GM23248 (cell line): Measurements from ENCODE around the gene MAPK8. TPM values are rescaled to one million over a fixed set of nuclear protein-coding genes. Genes with fewer than 3 reads are reported as not detected.

Source experiments
- DNase-seq: peaks from one replicate; pipeline ENCODE4 v3.0.0-alpha.2; 2015
- H2AFZ ChIP-seq: fragments of 200-600 bp; sonication (generic); 2 replicates; pipeline ENCODE4 v1.6.1; 2016; ENCODE audit warnings: antibody characterized with exemption
- H3F3A ChIP-seq: fragments of 200-600 bp; sonication (generic); 2 replicates; pipeline ENCODE4 v1.6.1; 2016; ENCODE audit warnings: mild to moderate bottlenecking, antibody characterized with exemption, mixed run types; ENCODE audit not compliant: insufficient read depth
- H3K27ac ChIP-seq: fragments of 200-600 bp; sonication (generic); 2 replicates; pipeline ENCODE4 v1.5.1; 2016; ENCODE audit warnings: mild to moderate bottlenecking
- H3K27me3 ChIP-seq: fragments of 200-600 bp; sonication (generic); replicated peaks from 2 replicates; pipeline ENCODE4 v1.6.1; 2016; ENCODE audit warnings: mild to moderate bottlenecking; ENCODE audit not compliant: insufficient read depth
- H3K36me3 ChIP-seq: fragments of 200-600 bp; sonication (generic); 2 replicates; pipeline ENCODE4 v1.6.1; 2016; ENCODE audit warnings: low read depth, mild to moderate bottlenecking
- H3K4me1 ChIP-seq: fragments of 200-600 bp; sonication (generic); 2 replicates; pipeline ENCODE4 v1.6.1; 2016; ENCODE audit warnings: mild to moderate bottlenecking; ENCODE audit not compliant: insufficient read depth
- H3K4me2 ChIP-seq: fragments of 200-600 bp; sonication (generic); one replicate; pipeline ENCODE4 v1.6.1; 2016; ENCODE audit warnings: mild to moderate bottlenecking; ENCODE audit not compliant: unreplicated experiment
- H3K4me3 ChIP-seq: fragments of 200-600 bp; sonication (generic); 2 replicates; pipeline ENCODE4 v1.5.1; 2016; ENCODE audit warnings: mild to moderate bottlenecking
- H3K79me2 ChIP-seq: fragments of 200-600 bp; sonication (generic); 2 replicates; pipeline ENCODE4 v1.6.1; 2016; ENCODE audit warnings: mild to moderate bottlenecking; ENCODE audit not compliant: insufficient read depth
- H3K9ac ChIP-seq: fragments of 200-600 bp; sonication (generic); 2 replicates; pipeline ENCODE4 v1.6.1; 2016; ENCODE audit warnings: mild to moderate bottlenecking
- H3K9me2 ChIP-seq: fragments of 200-600 bp; sonication (generic); 2 replicates; pipeline ENCODE4 v1.6.1; 2016; ENCODE audit warnings: mixed run types, mild to moderate bottlenecking, moderate library complexity; ENCODE audit not compliant: insufficient read depth
- H3K9me3 ChIP-seq: fragments of 200-600 bp; sonication (generic); one replicate; pipeline ENCODE4 v1.6.1; 2017; ENCODE audit warnings: low read depth
- H4K20me1 ChIP-seq: fragments of 200-600 bp; sonication (generic); 2 replicates; pipeline ENCODE4 v1.6.0; 2016; ENCODE audit not compliant: insufficient read depth
- EZH2 ChIP-seq: fragments of 200-600 bp; sonication (generic); IDR thresholded peaks from 2 replicates; pipeline ENCODE4 v1.6.1; 2018; ENCODE audit warnings: antibody characterized with exemption, mild to moderate bottlenecking; ENCODE audit not compliant: insufficient read depth, poor library complexity, severe bottlenecking
- EZH2phosphoT487 ChIP-seq: fragments of 200-600 bp; sonication (generic); IDR thresholded peaks from 2 replicates; pipeline ENCODE4 v1.6.1; 2018; ENCODE audit warnings: antibody characterized with exemption, moderate library complexity, mild to moderate bottlenecking, low read depth; ENCODE audit not compliant: insufficient read depth
- WGBS, 2 experiments: methylation state at CpG; one replicate each; pipeline ENCODE4 v1.1.6; 2015 to 2017; ENCODE audit warnings: low lambda C conversion rate in 2 of 2, low coverage in 1 of 2; ENCODE audit errors: missing lambda C conversion rate in 2 of 2; 5-methylcytosine and 5-hydroxymethylcytosine counted together
- in situ Hi-C: fragments of 300-500 bp; cut with MboI; formaldehyde crosslinking; loops from 2 replicates; pipeline ENCODE4 v1.15.0; 2020
- polyA plus RNA-seq: library from polyadenylated mRNA; unstranded; fragments of >200 nt; fragmentation: Nextera tagmentation; extraction: Ambion mirVana; gene quantifications from 2 replicates; pipeline ENCODE4 v1.2.1, GENCODE V29; 2016
- total RNA-seq: library from RNA; depleted of rRNA; stranded (reverse); fragments of >200 nt; shearing (Covaris generic); gene quantifications from 2 replicates; pipeline ENCODE4 v1.2.3, GENCODE V29; 2014

MAPK8 gene
- total and polyA plus RNA-seq, 2 experiments from 2014 or later, result 44.4 to 78.7 TPM

- no peaks in the 10 kb centered on the region for H3K9me2 ChIP-seq
- H3K27ac ChIP-seq, result no peak overlapping the region
- peaks cover 64% of the 10 kb centered on the region for H3K79me2 ChIP-seq
- no peaks in the 10 kb centered on the region for H3K27me3 ChIP-seq
- H3K36me3 ChIP-seq, result no peaks in the 10 kb centered on the region
- in situ Hi-C loops, result no loop called here
- no peaks in the 10 kb centered on the region for H3F3A ChIP-seq
- peaks cover 9% of the 10 kb centered on the region for H3K4me1 ChIP-seq
- no peak for DNase-seq
- no peak overlapping the region for H3K9ac ChIP-seq
- WGBS, 2 experiments, result 77 to 88% methylated on average over 4 of the region's 4 CpGs
- TF ChIP-seq EZH2phosphoT487 (no peak), EZH2 (no peak)
- H4K20me1 ChIP-seq, result peaks cover 6% of the 10 kb centered on the region; the same call in 1 of the 2 replicates
- H2AFZ ChIP-seq, result no peak overlapping the region
- no peak overlapping the region for H3K4me3 ChIP-seq
- H3K9me3 ChIP-seq, result no peaks in the 10 kb centered on the region
- no peak overlapping the region for H3K4me2 ChIP-seq
These were observed 161.2 kb downstream of the MAPK8 start for GRCh38 chr10:48467669-48468068.

DNA sequence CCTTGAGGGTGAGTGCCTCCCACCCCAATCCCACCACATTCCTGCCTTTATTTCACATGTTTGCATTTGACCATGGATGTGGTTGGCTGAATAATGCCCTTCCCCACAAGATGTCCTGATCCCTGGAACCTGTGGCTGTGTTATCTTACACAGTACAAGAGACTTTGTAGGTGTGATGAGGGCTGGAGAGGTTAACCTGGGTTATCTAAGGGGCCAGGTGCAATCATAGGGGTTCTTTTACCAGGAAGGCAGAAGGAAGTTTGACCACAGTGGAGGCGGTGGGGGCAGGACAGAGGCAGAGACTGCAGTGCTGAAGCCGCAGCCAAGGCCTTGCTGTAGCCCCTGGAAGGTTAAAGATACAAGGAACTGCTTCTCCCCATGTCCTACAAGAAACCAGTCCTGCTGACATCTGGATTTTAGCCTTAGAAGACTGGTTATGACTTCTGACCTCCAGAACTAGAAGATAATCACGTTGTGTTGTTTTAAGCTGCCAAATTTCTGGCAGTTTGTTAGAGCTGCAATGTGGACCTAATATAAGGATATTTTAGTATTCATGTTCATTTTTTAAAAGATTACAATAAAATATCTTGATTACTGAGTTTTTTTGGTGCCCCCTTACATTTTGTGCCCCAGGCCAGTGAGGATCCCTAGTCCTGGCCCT lies 161.8 kb downstream of the MAPK8 start:
- no peak overlapping the region for H3K9ac ChIP-seq
- 92 to 100% methylated on average over 3 of the region's 3 CpGs for WGBS, 2 experiments
- in situ Hi-C loops, result no loop called here
- DNase-seq, result no peak
- no peak overlapping the region for H3K27ac ChIP-seq
- H3K4me3 ChIP-seq, result no peak overlapping the region
- no peak for TF ChIP-seq EZH2phosphoT487
- TF ChIP-seq EZH2, result no peak
- H3K79me2 ChIP-seq, result peaks cover 70% of the 10 kb centered on the region
- no peak overlapping the region for H2AFZ ChIP-seq
- H3K9me3 ChIP-seq, result no peaks in the 10 kb centered on the region
- H3K36me3 ChIP-seq, result peaks cover 4% of the 10 kb centered on the region; the same call in 1 of the 2 replicates
- peaks cover 9% of the 10 kb centered on the region for H3K4me1 ChIP-seq
- H4K20me1 ChIP-seq, result peaks cover 6% of the 10 kb centered on the region; the same call in 1 of the 2 replicates
- no peak overlapping the region for H3K4me2 ChIP-seq
- H3K27me3 ChIP-seq, result no peaks in the 10 kb centered on the region
- no peaks in the 10 kb centered on the region for H3F3A ChIP-seq
- no peaks in the 10 kb centered on the region for H3K9me2 ChIP-seq

DNA sequence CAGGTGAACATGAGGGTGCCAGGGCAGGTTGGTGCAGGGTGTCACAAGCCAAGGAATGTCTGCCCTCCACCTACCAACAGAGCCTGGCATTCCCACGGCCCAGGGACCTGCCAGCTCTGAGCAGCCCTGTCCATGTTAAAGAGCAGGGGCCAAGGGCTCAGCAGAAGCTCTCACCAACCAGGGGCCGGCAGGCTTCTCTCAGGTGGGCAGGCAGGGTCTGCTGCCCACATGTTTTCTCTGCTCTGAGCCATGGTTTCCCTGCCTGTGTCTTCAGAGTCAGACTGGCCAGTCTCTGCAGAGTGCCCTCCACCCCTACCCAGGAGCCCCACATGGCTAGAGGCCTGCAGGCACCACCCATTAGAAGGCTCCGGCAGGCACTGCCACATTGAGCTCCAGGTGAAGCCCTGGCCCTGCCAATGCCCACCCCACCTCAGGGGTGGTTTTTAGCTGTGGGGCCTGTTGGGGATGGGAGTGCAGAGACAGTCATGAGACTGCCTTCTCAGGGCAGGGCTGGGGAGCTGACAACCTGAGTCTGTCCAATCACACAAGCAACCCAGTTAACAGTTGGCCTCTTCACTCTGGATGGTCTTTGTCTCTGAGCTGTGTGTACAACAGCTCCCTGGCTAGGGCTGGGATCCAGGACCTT lies 162.5 kb downstream of the MAPK8 start:
- TF ChIP-seq EZH2, result no peak
- TF ChIP-seq EZH2phosphoT487, result no peak
- WGBS, 2 experiments, result 88 to 93% methylated on average over 3 of the region's 3 CpGs
- Histone ChIP-seq H3K36me3 (peaks cover 7% of the 10 kb centered on the region; the same call in 1 of the 2 replicates), H3K27ac (no peak overlapping the region), H3K79me2 (peaks cover 76% of the 10 kb centered on the region), H3K9ac (no peak overlapping the region), H2AFZ (no peak overlapping the region), H3K9me2 (no peaks in the 10 kb centered on the region), H3K4me3 (no peak overlapping the region), H3K4me2 (no peak overlapping the region), H3K4me1 (peaks cover 9% of the 10 kb centered on the region), H3K27me3 (no peaks in the 10 kb centered on the region), H3K9me3 (no peaks in the 10 kb centered on the region), H4K20me1 (peaks cover 6% of the 10 kb centered on the region; the same call in 1 of the 2 replicates), H3F3A (peaks cover 3% of the 10 kb centered on the region; the same call in 1 of the 2 replicates)
- in situ Hi-C loops, result no loop called here
- no peak for DNase-seq

DNA sequence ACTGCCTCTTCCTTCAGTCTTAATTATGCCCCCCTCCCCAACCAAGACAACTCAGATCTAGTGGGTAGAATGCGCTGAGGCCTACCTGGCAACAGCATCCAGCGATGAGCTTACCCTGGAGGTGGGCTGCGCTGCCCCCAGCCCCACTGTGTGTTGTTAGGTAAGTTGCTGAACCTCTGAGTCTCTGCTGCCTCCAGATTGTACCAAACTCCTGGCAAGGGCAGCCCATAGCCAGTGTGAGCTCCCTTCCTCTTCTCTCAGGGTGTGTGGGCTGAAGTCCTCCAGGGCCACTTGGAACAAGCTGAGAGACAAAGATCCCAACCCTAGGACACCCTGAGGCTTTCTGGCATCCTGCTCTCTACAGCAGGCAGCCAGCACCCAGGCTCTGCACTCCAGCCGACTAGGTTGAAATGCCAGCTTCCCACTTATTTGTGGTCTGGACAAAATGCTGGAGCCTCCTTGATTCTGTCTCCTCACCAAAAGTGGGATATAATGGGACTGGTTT lies 163.1 kb downstream of the MAPK8 start:
- Histone ChIP-seq H3K9me2 (no peaks in the 10 kb centered on the region), H3K4me3 (no peak overlapping the region), H4K20me1 (peaks cover 6% of the 10 kb centered on the region; the same call in 1 of the 2 replicates), H3F3A (peaks cover 9% of the 10 kb centered on the region; the same call in 1 of the 2 replicates), H3K36me3 (peaks cover 12% of the 10 kb centered on the region), H3K79me2 (peaks cover 79% of the 10 kb centered on the region), H3K27ac (no peak overlapping the region), H3K9me3 (no peaks in the 10 kb centered on the region), H3K27me3 (no peaks in the 10 kb centered on the region), H3K4me2 (no peak overlapping the region), H2AFZ (no peak overlapping the region), H3K9ac (no peak overlapping the region), H3K4me1 (peaks cover 9% of the 10 kb centered on the region)
- no peak for TF ChIP-seq EZH2phosphoT487
- no peak for TF ChIP-seq EZH2
- no peak for DNase-seq
- in situ Hi-C loops, result no loop called here
- WGBS, 2 experiments, result 99 to 100% methylated on average over 4 of the region's 4 CpGs
